HFFc6 (cell line): ENCODE results near the gene CMIP. TPM values are rescaled to one million over a fixed set of nuclear protein-coding genes. Genes with fewer than 3 reads are reported as not detected.

Experiments used
- DNase-seq: peaks from one replicate; pipeline ENCODE4 v3.0.0-alpha.2; 2018
- H3K27ac Mint-ChIP-seq: 2 replicates; pipeline ENCODE4 v1.8.0; 2020; ENCODE audit warnings: mild to moderate bottlenecking, mixed read lengths
- H3K27me3 Mint-ChIP-seq: 2 replicates; pipeline ENCODE4 v1.8.0; 2021; ENCODE audit warnings: mild to moderate bottlenecking, moderate library complexity, mixed read lengths; ENCODE audit not compliant: insufficient read depth
- H3K36me3 Mint-ChIP-seq: 2 replicates; pipeline ENCODE4 v1.8.0; 2021; ENCODE audit warnings: low read depth, mixed read lengths
- H3K4me1 Mint-ChIP-seq: 2 replicates; pipeline ENCODE4 v1.8.0; 2020; ENCODE audit warnings: low read depth, mixed read lengths
- H3K4me3 Mint-ChIP-seq: 2 replicates; pipeline ENCODE4 v1.8.0; 2020; ENCODE audit warnings: mild to moderate bottlenecking, moderate library complexity, mixed read lengths
- H3K9me3 Mint-ChIP-seq: 2 replicates; pipeline ENCODE4 v1.8.0; 2020; ENCODE audit warnings: mild to moderate bottlenecking, mixed read lengths
- total RNA-seq, 6 experiments: library from RNA; stranded (reverse); fragmentation: NEBNext Ultra II Directional; extraction: Animal tissue kit (Norgen Biotek cat#: 25700); gene quantifications; 2 replicates in 1 of 6; 3 replicates in 5 of 6; pipeline ENCODE4 v1.2.3, GENCODE V29; 2021
- TF ChIP-seq, protein P1 (sequence below): fragments of 200-600 bp; sonication (generic); IDR thresholded peaks from 2 replicates; pipeline ENCODE4 v1.5.0; 2021; ENCODE audit warnings: antibody characterized with exemption, mild to moderate bottlenecking

CMIP gene
- total RNA-seq, 6 experiments from 2014 or later = 35.9 to 48.0 (median 43.5) TPM

DNA sequence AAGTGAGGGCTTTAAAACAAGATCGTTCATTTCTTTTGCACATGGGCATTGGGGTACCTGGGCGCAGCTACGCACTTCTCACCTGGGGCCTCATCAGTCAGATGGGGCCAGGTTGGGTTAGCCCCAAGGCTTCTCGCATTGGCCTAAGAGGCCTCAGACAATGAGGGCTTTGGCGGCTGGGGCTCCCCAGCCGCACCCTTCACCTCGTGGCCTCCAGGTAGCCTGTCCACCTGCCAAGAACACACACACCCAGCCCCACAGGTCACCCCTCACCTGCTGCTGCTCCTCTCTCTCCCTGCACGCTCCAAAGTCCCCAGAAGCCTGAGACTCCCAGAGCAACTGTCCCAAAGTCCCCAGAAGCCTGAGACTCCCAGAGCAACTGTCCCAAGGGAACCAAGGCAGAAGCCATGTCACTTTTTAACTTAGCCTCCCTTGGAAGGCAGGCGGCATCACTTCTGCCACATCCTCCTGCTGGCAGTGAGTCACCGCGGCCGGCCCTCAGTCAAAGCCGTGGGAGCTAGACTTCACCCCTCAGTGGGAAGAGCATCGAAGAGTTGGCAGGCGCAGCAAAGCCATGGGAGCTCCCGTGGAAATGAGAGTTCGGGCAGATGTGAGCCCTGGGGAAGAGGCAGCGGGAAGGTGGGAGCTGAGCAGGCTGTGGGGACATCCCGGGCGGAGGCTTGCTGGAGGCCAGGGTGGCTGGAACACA, 255.6 kb downstream of the CMIP start:
- Mint-ChIP-seq H3K4me3 (no peak overlapping the region), H3K9me3 (no peaks in the 10 kb centered on the region), H3K4me1 (peaks cover 21% of the 10 kb centered on the region), H3K27ac (no peak overlapping the region), H3K36me3 (peaks cover 20% of the 10 kb centered on the region), H3K27me3 (peaks cover 1% of the 10 kb centered on the region)
- TF ChIP-seq, protein P1, sequence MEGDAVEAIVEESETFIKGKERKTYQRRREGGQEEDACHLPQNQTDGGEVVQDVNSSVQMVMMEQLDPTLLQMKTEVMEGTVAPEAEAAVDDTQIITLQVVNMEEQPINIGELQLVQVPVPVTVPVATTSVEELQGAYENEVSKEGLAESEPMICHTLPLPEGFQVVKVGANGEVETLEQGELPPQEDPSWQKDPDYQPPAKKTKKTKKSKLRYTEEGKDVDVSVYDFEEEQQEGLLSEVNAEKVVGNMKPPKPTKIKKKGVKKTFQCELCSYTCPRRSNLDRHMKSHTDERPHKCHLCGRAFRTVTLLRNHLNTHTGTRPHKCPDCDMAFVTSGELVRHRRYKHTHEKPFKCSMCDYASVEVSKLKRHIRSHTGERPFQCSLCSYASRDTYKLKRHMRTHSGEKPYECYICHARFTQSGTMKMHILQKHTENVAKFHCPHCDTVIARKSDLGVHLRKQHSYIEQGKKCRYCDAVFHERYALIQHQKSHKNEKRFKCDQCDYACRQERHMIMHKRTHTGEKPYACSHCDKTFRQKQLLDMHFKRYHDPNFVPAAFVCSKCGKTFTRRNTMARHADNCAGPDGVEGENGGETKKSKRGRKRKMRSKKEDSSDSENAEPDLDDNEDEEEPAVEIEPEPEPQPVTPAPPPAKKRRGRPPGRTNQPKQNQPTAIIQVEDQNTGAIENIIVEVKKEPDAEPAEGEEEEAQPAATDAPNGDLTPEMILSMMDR = no peak
- no peak for DNase-seq

DNA sequence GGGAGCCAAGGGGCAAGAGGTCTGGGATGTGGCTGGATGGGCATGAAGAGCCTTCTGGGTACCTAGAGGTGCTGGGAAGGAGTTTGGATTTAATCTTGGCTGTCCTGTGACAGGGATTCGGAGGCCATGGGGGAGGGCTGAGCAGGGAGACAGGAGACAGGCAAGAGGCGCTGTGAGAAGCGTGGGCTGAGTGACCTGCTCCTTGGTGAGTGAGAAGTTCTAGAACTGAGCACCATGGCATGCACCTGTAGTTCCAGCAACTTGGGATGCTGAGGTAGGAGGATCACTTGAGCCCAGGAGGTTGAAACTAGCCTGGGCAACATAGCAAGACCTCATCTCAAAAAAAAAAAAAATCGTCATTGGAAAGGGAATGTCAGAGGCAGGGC, 256.2 kb downstream of the CMIP start:
- Mint-ChIP-seq H3K9me3 (no peaks in the 10 kb centered on the region), H3K27me3 (peaks cover 1% of the 10 kb centered on the region), H3K4me1 (peaks cover 16% of the 10 kb centered on the region), H3K4me3 (no peak overlapping the region), H3K27ac (no peak overlapping the region), H3K36me3 (peaks cover 20% of the 10 kb centered on the region)
- no peak for DNase-seq
- TF ChIP-seq, protein P1 = no peak

DNA sequence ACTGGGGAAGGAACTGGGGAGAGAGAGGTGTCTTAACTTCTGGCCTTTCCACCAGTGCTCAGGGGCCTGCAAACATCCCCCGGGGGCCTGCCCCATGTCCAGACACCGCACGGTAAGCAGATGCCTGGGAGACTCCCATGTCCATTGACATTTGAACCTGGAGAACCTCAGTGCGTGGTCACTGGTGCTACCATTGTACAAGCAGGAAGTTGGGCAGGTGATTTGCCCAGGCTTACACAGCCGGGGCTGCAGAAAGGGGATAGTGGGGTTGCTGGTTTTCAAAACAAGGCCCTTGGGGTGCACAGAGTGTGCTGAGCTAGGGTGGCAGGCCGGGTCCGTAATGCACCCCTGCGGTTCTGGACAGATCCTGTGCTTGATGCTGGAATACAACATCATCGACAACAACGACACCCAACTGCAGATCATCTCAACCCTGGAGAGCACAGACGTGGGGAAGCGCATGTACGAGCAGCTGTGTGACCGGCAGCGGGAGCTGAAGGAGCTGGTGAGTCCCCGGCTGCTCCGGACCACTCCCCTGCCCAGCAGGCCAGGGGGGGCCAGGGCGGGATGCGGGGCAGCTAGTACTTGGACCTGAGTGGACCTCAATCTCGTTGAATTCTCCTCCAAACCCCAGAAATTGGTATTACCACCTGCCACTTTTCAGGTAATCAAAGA, 256.8 kb downstream of the CMIP start:
- peaks cover 1% of the 10 kb centered on the region for H3K27me3 Mint-ChIP-seq
- no peak for DNase-seq
- no peak overlapping the region for H3K4me3 Mint-ChIP-seq
- H3K27ac Mint-ChIP-seq = no peak overlapping the region
- peaks cover 16% of the 10 kb centered on the region for H3K4me1 Mint-ChIP-seq
- TF ChIP-seq, protein P1 = no peak
- H3K9me3 Mint-ChIP-seq = no peaks in the 10 kb centered on the region
- H3K36me3 Mint-ChIP-seq = peaks cover 20% of the 10 kb centered on the region

DNA sequence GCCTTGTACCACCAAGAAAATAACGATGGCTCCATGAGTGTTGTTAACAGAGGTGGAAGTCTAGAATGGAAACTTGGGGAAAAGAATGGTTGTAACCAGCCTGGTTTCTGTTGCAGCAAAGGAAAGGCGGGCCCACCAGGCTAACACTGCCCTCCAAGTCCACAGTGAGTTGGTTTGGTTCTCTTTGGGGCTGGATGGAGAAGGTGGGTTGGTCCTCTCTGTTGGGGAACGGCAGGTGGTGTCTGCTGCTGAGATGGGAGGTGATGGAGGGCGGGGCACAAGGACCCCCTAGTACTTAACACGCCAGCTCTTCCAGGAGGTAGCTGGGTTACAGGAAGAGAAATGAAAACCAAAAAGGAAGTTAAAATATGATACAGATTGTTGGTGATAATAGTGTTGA, 257.9 kb downstream of the CMIP start:
- TF ChIP-seq, protein P1 = no peak
- H3K36me3 Mint-ChIP-seq = peaks cover 29% of the 10 kb centered on the region
- H3K27me3 Mint-ChIP-seq = peaks cover 1% of the 10 kb centered on the region
- no peak overlapping the region for H3K4me3 Mint-ChIP-seq
- H3K9me3 Mint-ChIP-seq = no peaks in the 10 kb centered on the region
- peaks cover 24% of the 10 kb centered on the region for H3K4me1 Mint-ChIP-seq
- H3K27ac Mint-ChIP-seq = peak overlapping the region; percentile 16
- DNase-seq = no peak

DNA sequence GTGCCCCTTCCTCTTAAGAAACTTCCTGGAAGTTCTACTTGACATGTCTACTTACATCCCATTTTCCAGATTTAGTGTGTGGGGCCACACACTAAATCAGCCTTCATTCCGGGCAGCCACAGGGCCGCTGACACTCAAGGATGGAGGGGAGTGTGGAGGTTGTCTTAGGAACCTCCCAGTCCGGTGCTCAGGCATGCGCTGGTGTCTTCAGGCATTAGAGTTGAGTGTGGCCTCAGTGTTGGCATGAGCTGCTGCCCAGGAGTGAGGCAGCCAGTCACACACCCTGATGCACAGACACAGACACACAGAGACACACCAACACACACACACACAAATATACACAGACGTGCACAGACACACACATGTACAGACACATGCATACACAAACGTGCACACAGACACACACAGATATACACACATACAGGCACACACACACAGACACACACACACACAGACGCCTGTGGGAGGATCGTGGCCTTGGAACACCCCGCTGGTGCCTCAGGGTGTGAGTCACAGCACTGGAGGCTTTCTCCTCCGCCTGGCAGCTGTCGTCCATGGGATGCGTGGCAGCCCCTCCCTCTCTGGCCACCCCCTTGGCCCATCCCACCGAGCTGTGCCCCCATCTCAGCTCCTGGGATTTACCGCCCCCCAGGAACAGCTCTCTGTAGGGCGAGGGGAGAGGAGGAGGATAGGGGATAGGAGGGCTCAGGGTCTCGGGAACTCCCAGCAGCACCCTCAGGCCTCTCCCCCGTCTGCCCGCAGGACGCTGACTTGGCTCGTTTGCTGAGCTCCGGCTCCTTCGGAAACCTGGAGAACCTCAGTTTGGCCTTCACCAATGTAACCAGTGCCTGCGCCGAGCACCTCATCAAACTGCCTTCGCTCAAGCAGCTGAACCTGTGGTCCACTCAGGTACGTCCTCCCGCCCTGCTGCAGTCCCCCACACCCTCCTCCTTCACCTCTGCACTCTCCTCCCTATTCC, 258.9 kb downstream of the CMIP start:
- peak; percentile 88 for DNase-seq

More for the DNA sequence above, 258.9 kb downstream of the CMIP start:
- TF ChIP-seq, protein P1 = no peak
- Mint-ChIP-seq H3K4me1 (peaks cover 26% of the 10 kb centered on the region), H3K27me3 (peaks cover 3% of the 10 kb centered on the region), H3K9me3 (no peaks in the 10 kb centered on the region), H3K27ac (peak overlapping the region; percentile 16), H3K4me3 (no peak overlapping the region), H3K36me3 (peaks cover 34% of the 10 kb centered on the region)
